Keratinocyte (primary cell): ENCODE measurements around the gene PLXNA2. TPM values are rescaled to one million over a fixed set of nuclear protein-coding genes. Genes with fewer than 3 reads are reported as not detected.

Source experiments
- DNase-seq: peaks from one replicate; pipeline ENCODE4 v3.0.0-alpha.2; 2011; ENCODE audit warnings: low read depth, missing footprints, low spot score
- FAIRE-seq: peaks from 2 replicates; lab custom pipeline; 2011; peaks lifted over from hg19 to GRCh38; lab: Jason Lieb, UNC
- H2AFZ ChIP-seq: 2 replicates; pipeline ENCODE4 v1.6.0; 2012; ENCODE audit warnings: low read length, control low read depth, inconsistent platforms; ENCODE audit not compliant: control insufficient read depth
- H3K27ac ChIP-seq: 2 replicates; pipeline ENCODE4 v1.5.1; 2011; ENCODE audit warnings: low read length; ENCODE audit not compliant: control insufficient read depth, insufficient read depth
- H3K27me3 ChIP-seq: 3 replicates; pipeline ENCODE4 v1.6.0; 2011; ENCODE audit warnings: low read length; ENCODE audit not compliant: control insufficient read depth, insufficient read depth; ENCODE audit errors: extremely low read depth
- H3K36me3 ChIP-seq, 2 experiments: 2 replicates in 1 of 2; 3 replicates in 1 of 2; pipeline ENCODE4 v1.5.1; 2011; ENCODE audit warnings: low read length in 2 of 2, mild to moderate bottlenecking in 1 of 2; ENCODE audit not compliant: control insufficient read depth in 2 of 2, insufficient read depth in 2 of 2; ENCODE audit errors: extremely low read depth in 1 of 2
- H3K4me1 ChIP-seq: 3 replicates; pipeline ENCODE4 v1.5.1; 2011; ENCODE audit warnings: low read length; ENCODE audit not compliant: control insufficient read depth, insufficient read depth; ENCODE audit errors: extremely low read depth
- H3K4me2 ChIP-seq: 3 replicates; pipeline ENCODE4 v1.6.0; 2011; ENCODE audit warnings: low read depth, low read length; ENCODE audit not compliant: control insufficient read depth, insufficient read depth; ENCODE audit errors: extremely low read depth
- H3K4me3 ChIP-seq, 3 experiments: fragments of 200-600 bp in 1 of 3; sonication (generic) in 1 of 3; 2 replicates in 2 of 3; 3 replicates in 1 of 3; pipeline ENCODE4 v1.5.1; 2011 to 2016; ENCODE audit warnings: low read length in 3 of 3, mild to moderate bottlenecking in 3 of 3, control low read depth in 2 of 3, inconsistent platforms in 1 of 3, low read depth in 1 of 3, mixed read lengths in 1 of 3, mixed run types in 1 of 3, moderate library complexity in 1 of 3; ENCODE audit not compliant: control insufficient read depth in 2 of 3, insufficient read depth in 2 of 3; ENCODE audit errors: extremely low read depth in 1 of 3
- H3K79me2 ChIP-seq: 2 replicates; pipeline ENCODE4 v1.6.0; 2012; ENCODE audit warnings: low read length; ENCODE audit not compliant: control insufficient read depth, insufficient read depth
- H3K9ac ChIP-seq: 3 replicates; pipeline ENCODE4 v1.6.0; 2011; ENCODE audit warnings: low read length; ENCODE audit not compliant: control insufficient read depth, insufficient read depth; ENCODE audit errors: extremely low read depth
- H3K9me1 ChIP-seq: 3 replicates; pipeline ENCODE4 v1.6.0; 2011; ENCODE audit warnings: low read length; ENCODE audit not compliant: control insufficient read depth, insufficient read depth; ENCODE audit errors: extremely low read depth
- H3K9me3 ChIP-seq: 2 replicates; pipeline ENCODE4 v1.5.1; 2012; ENCODE audit warnings: low read depth, low read length; ENCODE audit not compliant: control insufficient read depth
- H4K20me1 ChIP-seq: 3 replicates; pipeline ENCODE4 v1.6.0; 2011; ENCODE audit warnings: low read length; ENCODE audit not compliant: control insufficient read depth, insufficient read depth; ENCODE audit errors: extremely low read depth
- CTCF ChIP-seq, 3 experiments: IDR thresholded peaks in 1 of 3; conservative IDR thresholded peaks in 1 of 3; optimal IDR thresholded peaks in 1 of 3; 2 replicates in 2 of 3; 3 replicates in 1 of 3; pipeline versions ENCODE3 to v1.5.1; 2011; ENCODE audit warnings: low read length in 3 of 3, mild to moderate bottlenecking in 3 of 3, moderate library complexity in 2 of 3, control low read depth in 1 of 3, inconsistent platforms in 1 of 3; ENCODE audit not compliant: insufficient read depth in 2 of 3; ENCODE audit errors: extremely low read depth in 1 of 3
- EZH2 ChIP-seq: IDR thresholded peaks from one replicate; pipeline ENCODE4 v1.6.1; 2012; ENCODE audit warnings: inconsistent platforms, mild to moderate bottlenecking, low read length, moderate library complexity
- dilution Hi-C: fragments of 300-500 bp; cut with MboI; formaldehyde crosslinking; loops from one replicate; pipeline ENCODE4 v1.7.0; 2020; ENCODE audit warnings: low sequenced_read_pairs; ENCODE audit not compliant: extremely low pct_ligation_motif_present
- polyA plus RNA-seq, 5 experiments: library from polyadenylated mRNA; depleted of rRNA in 3 of 5; stranded (reverse) in 3 of 5; stranded (forward) in 1 of 5; unstranded in 1 of 5; fragments of >200 nt; gene quantifications; 1 replicate in 1 of 5; 2 replicates in 3 of 5; 3 replicates in 1 of 5; pipeline versions ENCODE4 v1.2.1 to v1.2.3, GENCODE V29; 2011 to 2012; ENCODE audit warnings: missing spikeins in 2 of 5, low read depth in 1 of 5, low replicate concordance in 1 of 5

PLXNA2 gene
- polyA plus RNA-seq, 1 donor (not counting 4 experiments of a cell fraction or from before 2014, with no cell fraction given) = 6.7 TPM

DNA sequence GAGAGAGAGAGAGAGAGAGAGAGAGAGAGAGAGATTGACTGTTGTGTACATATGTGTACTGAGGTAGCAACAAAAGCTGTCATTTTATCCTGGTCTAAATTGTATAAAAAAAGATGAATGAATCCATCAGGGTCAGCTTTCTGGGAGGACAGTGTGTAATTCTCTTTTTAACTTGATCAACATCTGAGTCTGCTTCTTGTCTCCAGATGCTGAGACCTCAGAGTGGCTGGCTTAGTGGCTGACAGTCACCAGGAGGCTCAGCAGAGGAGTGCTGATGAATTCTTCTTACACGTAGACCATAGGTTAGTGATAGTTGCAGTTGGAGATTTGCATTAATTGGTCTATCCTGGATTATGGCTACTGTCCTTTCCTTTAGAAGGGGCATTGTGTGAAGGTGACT, 28.5 kb upstream of the PLXNA2 start:
- H3K79me2 ChIP-seq = no peaks in the 10 kb centered on the region
- peaks cover 53% of the 10 kb centered on the region for H3K27me3 ChIP-seq
- no peaks in the 10 kb centered on the region for H3K9me1 ChIP-seq
- H3K36me3 ChIP-seq = no peaks in the 10 kb centered on the region
- no peaks in the 10 kb centered on the region for H3K4me1 ChIP-seq
- no peak overlapping the region for H3K9ac ChIP-seq
- FAIRE-seq (no peak), DNase-seq (no peak)
- H3K4me3 ChIP-seq = no peak overlapping the region
- no peaks in the 10 kb centered on the region for H3K9me3 ChIP-seq
- dilution Hi-C loops = no loop called here
- H2AFZ ChIP-seq = no peak overlapping the region
- no peak for TF ChIP-seq CTCF (optimal IDR thresholded peaks at IDR 0.05 in 1 of 3, IDR thresholded peaks at IDR 0.05 in 1 of 3, conservative IDR thresholded peaks at IDR 0.05 in 1 of 3; ENCODE audit: extremely low read depth in 1 of 3, insufficient read depth in 2 of 3, low read length in 3 of 3)
- TF ChIP-seq EZH2 = no peak
- no peak overlapping the region for H3K4me2 ChIP-seq
- no peak overlapping the region for H3K27ac ChIP-seq
- H4K20me1 ChIP-seq = no peaks in the 10 kb centered on the region

DNA sequence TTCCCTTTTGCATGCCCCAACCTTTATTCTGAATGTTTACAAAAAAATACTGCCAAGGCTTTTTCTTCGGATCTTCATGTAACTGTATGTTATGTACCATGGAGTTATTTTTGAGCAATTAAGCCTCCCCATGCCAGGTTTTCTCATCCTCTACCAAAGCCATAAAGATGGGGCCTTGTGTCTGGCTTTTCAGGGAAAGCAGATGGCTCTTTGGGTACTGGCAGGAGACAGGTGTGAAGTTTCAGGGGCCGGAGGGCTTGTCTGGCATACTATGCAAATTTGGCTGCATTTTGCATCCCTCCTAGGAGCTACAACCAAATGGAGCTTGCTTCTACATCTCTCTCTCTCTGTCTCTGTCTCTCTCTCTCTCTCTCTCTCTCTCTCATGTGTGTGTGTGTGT, 28.1 kb upstream of the PLXNA2 start:
- no peak for FAIRE-seq
- Histone ChIP-seq H3K9me1 (no peaks in the 10 kb centered on the region), H3K4me3 (no peak overlapping the region), H3K27ac (no peak overlapping the region), H2AFZ (no peak overlapping the region), H3K4me1 (no peaks in the 10 kb centered on the region), H3K36me3 (no peaks in the 10 kb centered on the region), H3K27me3 (peaks cover 55% of the 10 kb centered on the region), H3K9me3 (no peaks in the 10 kb centered on the region), H3K4me2 (no peak overlapping the region), H3K79me2 (no peaks in the 10 kb centered on the region), H3K9ac (no peak overlapping the region), H4K20me1 (no peaks in the 10 kb centered on the region)
- dilution Hi-C loops = no loop called here
- DNase-seq = no peak
- TF ChIP-seq EZH2 (no peak), CTCF (optimal IDR thresholded peaks at IDR 0.05 in 1 of 3, IDR thresholded peaks at IDR 0.05 in 1 of 3, conservative IDR thresholded peaks at IDR 0.05 in 1 of 3; ENCODE audit: extremely low read depth in 1 of 3, insufficient read depth in 2 of 3, low read length in 3 of 3) (no peak)
